Adipose tissue (tissue), 3 donors: ENCODE results near the gene DBF4. TPM values are rescaled to one million over a fixed set of nuclear protein-coding genes. Genes with fewer than 3 reads are reported as not detected.
"Not testable (repeated sequence)": the region's sequence is repeated elsewhere in the genome, so short reads cannot be mapped to it uniquely, and the experiment has no call there.

Experiments
- H3K27ac ChIP-seq: one replicate; pipeline ENCODE4 v1.5.1; 2013; ENCODE audit warnings: low read depth, low read length
- WGBS, 3 donors: extraction: QIAGEN DNeasy Blood & Tissue Kit; methylation state at CpG; one replicate each; pipeline ENCODE4 v1.1.7; 2013; 5-methylcytosine and 5-hydroxymethylcytosine counted together
- polyA plus RNA-seq, 3 donors: library from polyadenylated mRNA; stranded (reverse); fragments of 200-250 nt; gene quantifications; one replicate each; pipeline ENCODE4 v1.2.3, GENCODE V29; 2013
- donor health status: healthy with polysubstance abuse.
- donor health status: Bipolar disorder and iron deficiency.
- donor health status: healthy.

Gene DBF4
- 1 to 10 TPM; 2.9 to 4.3 (median 4.2) TPM for polyA plus RNA-seq

DNA sequence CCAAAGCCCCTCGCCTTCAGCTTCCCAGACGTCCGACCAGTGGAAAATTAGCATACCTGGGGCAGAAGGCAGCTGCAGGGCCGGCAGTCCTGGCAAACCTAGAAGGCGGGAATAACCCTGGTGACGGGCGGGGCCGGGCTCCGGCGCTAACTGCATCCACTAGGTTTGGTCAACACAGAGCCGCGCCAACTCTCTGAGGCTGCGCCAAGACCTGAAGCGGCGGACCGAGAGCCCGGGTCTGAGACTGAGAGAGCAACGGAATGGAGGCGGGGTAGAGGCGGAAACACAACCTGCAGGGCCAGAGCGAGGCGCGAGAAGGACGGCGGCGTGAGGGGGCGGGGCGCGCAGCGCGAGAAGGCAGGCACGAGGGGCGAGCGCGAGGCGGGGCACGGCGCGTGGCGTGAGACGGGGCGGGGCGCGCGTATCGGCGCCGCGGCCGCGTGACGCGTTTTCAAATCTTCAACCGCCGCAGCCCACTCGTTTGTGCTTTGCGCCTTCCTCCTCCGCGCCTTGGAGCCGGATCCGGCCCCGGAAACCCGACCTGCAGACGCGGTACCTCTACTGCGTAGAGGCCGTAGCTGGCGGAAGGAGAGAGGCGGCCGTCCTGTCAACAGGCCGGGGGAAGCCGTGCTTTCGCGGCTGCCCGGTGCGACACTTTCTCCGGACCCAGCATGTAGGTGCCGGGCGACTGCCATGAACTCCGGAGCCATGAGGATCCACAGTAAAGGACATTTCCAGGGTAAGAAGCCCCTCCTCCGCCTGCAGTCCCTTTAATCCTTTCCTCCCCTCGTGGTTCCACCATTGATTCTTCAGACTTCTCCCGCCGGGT lies at the start of gene DBF4, which contains the start of gene SLC25A40:
Gene DBF4 (plus strand): TSS at position 454 of the 829 bp plus-strand sequence. CDS start 240 bp downstream, at position 694.
Gene SLC25A40 (minus strand): TSS at position 321 of the 829 bp plus-strand sequence. CDS start 17,633 bp downstream, outside the sequence.
- 1 to 5% (median 2%) methylated on average over 53 to 84 of the region's 84 CpGs for WGBS, 3 donors
- H3K27ac ChIP-seq: no peak within 1 kb of the TSS

DNA sequence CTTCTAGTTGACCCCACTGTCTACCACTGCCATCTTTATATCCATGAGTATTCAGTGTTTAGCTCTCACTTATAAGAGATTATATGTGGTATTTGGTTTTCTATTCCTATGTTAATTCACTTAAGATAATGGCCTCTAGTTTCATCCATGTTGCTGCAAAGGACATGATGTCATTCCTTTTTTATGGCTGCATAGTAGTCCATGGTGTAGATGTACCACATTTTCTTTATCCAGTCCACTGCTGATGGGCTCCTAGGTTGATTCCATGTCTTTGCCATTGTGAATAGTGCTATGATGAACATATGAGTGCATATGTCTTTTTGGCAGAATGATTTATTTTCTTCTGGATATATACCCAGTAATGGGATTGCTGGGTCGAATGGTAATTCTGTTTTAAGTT lies 47.9 kb upstream of the DBF4 start:
- not testable (repeated sequence) for H3K27ac ChIP-seq
- 95 to 100% (median 100%) methylated on average over 1 of the region's 1 CpG for WGBS, 3 donors

DNA sequence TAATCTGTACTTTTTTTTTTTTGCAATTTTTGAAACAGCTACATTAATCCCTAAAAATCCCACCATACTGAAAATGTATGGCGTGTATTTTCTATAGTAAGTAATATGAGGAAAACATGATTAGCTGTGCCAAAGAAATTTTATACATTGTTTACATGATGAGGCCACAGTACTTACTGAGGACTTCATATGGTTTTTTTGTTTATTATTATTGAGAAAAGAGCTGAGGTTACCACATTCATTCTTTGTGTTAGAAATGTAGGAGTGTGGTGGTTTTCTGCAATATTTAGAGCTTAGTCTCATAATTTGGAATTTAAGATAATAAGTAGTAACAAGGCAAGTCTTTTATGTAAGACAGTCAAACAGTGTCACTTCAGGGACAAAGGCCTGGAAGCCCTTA lies 45.2 kb upstream of the DBF4 start:
- 97 to 100% (median 99%) methylated on average over 1 of the region's 1 CpG for WGBS, 3 donors
- H3K27ac ChIP-seq: no peak overlapping the region

GRCh38 chr7:87833130-87833529 lies 43.2 kb upstream of the DBF4 start:
- WGBS, 3 donors: 81 to 96% (median 91%) methylated on average over 1 of the region's 1 CpG
- no peak overlapping the region for H3K27ac ChIP-seq

DNA sequence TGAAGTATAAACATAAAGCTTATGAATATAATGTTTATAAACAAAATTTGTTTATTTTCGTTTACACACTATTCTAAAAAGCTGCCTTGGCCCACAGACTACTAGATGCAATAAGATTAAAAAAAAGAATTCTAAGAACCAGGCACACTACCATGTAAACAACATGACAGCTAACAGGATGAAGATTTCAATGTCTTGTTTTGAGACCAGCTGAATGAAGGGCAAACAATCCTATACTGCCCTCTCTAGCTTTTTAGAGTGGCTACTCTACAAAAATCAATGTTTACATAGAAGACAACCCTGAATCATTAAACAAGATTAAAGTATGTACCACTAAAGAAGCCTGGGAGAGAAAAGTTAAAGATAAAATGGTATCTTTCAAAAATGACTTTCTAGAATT lies 38.7 kb upstream of the DBF4 start:
- WGBS, 3 donors: 42 to 91% (median 49%) methylated on average over 1 of the region's 1 CpG
- H3K27ac ChIP-seq: no peak overlapping the region

GRCh38 chr7:87850836-87851593 lies 25.3 kb upstream of the DBF4 start:
- 72 to 93% (median 90%) methylated on average over 1 of the region's 1 CpG for WGBS, 3 donors

DNA sequence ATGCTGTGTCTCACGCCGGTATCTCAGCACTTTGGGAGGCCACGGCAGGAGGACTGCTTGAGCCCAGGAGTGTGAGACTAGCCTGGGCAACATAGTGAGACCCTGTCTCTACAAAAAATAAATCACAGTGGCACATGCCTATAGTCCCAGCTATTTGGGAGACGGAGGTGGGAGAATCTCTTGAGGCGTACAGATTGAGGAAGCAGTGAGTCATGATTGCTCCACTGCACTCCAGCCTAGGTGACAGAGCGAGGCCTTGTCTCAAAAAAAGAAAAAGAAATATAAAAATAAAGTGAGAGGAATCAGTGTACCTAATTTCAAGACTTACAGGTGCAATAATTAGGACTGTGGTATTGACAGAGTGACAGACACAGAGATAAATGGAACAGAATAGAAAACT lies 24.0 kb upstream of the DBF4 start:
- WGBS, 3 donors: 83 to 91% (median 85%) methylated on average over 6 of the region's 6 CpGs
- no peak overlapping the region for H3K27ac ChIP-seq

More at GRCh38 chr7:87850836-87851593, 25.3 kb upstream of the DBF4 start:
- no peak overlapping the region for H3K27ac ChIP-seq

DNA sequence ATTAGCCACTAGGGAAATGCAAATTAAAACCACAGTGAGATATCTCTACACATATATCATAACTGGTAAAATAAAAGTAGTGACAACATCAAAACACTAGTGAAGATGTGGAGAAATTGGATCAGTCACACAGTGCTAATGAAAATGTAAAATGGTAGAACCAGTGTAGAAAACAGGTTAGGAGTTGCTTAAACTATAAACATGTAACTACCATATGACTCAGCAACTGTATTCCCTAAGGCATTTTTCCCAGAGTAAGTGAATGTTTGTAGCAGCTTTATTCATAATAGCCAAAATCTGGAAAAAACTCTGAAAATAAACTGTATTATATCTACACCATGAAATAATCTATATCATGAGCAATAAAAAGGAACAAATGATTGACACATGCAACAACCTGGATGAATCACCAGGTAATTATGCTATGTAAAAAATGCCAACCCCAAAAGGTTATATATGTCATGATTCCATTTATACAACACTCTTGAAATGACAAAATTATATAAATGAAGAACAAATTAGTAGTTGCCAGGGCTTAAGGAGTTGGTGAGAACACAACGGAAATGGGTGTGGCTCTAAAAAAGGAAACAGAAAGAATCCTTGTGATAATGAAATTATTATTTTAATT lies 22.9 kb upstream of the DBF4 start:
- H3K27ac ChIP-seq: no peak overlapping the region
- WGBS, 3 donors: 67 to 85% (median 70%) methylated on average over 1 of the region's 1 CpG

- 93 to 95% (median 95%) methylated on average over 3 of the region's 3 CpGs for WGBS, 3 donors
- no peak overlapping the region for H3K27ac ChIP-seq
Observed at GRCh38 chr7:87858417-87859100, 17.7 kb upstream of the DBF4 start.

DNA sequence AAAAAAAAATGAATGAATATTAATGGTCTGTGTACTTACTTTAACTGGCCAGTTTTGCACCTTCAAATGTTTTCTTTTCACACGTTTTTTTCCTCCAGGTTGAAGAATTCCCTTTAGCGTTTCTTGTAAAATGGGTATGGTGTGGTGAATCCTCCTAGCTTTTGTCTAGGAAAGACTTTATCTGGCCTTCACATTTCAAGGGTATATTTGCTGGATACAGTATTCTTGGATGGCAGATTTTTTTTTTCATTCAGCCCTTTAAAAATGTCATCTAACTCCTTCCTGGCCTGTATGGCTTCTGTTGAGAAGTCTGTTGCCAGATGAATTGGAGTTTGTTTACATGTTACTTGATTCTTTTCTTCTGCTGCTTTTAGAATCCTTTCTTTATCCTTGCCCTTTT lies 10.2 kb upstream of the DBF4 start:
- WGBS, 3 donors: 89 to 98% (median 98%) methylated on average over 2 of the region's 2 CpGs
- no peak overlapping the region for H3K27ac ChIP-seq

GRCh38 chr7:87866533-87866932 lies 9.8 kb upstream of the DBF4 start:
- not testable (repeated sequence) for H3K27ac ChIP-seq
- WGBS, 3 donors: 97 to 98% (median 97%) methylated on average over 6 of the region's 6 CpGs

DNA sequence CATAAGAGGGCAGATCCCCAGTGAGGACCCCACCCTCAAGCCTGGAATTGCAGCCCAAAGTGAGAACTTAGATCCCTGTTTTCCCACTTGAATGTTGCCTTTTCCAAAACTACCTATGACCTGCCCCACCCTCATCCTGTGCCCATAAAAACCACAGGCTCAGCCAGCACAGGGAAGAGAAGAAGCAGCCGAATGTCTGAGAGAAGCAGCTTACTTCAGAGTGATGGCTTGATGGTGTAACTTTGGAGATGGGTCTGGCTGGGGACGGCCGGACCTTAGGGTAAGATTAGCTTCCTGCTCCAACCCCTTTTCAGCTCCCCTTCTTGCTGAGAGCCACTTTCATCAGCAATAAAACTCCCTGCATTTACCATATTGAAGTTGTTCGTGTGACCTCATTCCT lies 5.8 kb upstream of the DBF4 start:
- WGBS, 3 donors: 94 to 97% (median 96%) methylated on average over 4 of the region's 4 CpGs
- no peak overlapping the region for H3K27ac ChIP-seq

GRCh38 chr7:87872346-87872745 lies 3.9 kb upstream of the DBF4 start:
- no peak overlapping the region for H3K27ac ChIP-seq
- WGBS, 3 donors: 88 to 93% (median 90%) methylated on average over 5 of the region's 5 CpGs

DNA sequence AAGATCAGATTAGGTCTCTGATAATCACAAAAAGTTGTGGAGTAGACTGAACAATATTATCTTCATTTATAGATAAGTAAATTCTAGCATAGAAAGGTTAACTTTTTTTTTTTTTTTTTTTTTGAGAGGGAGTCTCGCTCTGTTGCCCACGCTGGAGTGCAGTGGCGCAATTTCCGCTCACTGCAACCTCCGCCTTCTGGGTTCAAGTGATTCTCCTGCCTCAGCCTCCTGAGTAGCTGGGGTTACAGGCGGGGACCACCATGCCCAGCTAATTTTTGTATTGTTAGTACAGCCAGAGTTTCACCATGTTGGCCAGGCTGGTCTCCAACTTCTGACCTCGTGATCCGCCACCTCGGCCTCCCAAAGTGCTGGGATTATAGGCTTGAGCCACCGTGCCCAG lies 3.0 kb upstream of the DBF4 start:
- WGBS, 3 donors: 69 to 94% (median 75%) methylated on average over 10 of the region's 10 CpGs
- H3K27ac ChIP-seq: not testable (repeated sequence)

DNA sequence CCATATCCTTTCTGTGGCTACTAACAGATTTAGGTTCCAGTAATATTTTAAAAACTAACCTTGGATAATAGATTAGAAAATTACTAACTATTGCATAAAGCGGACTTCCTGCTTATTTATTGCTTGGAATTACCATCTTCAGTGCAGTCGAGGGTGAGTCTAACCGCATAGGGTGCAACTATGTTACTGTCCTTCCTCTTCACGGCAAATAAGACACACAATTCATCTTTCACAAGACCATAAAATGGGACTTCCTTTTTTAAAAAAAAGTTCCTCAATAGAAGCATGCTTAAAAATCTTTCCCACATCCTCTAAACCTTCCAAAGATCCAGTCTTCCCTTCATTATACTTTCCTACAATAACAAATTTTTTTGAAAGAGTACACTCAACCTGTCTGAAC lies 2.2 kb upstream of the DBF4 start:
- WGBS, 3 donors: 52 to 63% (median 60%) methylated on average over 4 of the region's 4 CpGs
- H3K27ac ChIP-seq: no peak overlapping the region

DNA sequence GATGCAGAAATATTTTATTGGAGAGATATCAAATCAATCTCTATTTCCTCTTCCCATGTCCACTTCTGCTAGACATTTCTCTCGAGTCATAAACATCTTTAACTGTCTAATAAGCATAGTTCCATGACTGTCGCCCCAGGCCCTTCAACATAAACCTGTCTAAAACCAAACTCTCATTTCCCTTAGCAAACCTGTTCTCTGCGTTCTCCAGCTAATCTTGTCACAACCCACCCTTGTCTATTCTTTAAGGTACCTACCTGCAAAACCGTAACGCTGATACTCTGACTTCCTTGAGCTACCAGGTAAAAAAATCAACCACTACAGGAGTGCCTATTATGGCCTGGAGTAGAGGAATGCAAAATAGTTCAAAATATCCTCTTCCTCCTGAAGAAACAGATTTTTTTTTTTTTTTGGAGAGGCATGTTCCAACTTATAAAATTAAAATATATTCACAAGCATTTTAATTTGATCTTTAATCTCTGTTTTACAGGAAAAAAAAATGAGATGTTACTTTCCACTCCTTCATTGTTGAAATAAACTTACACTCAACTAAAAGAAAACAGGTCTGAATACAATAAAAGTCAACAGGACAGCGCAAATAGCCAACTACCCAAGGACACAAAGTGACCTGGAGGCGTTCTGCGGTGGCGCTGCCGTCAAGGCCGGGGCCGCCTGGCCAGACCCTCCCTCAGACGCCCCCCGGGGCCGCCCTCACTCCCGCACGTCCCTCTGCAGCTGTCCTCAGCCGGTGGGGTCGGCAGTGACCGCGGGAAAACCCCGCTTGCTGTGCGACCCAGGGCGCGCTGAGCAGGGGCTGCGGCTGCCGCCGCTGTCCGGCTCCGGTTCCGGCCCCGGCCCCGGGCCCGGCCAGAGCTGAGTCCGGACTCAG lies 898 bp upstream of the DBF4 start:
- 2 to 3% (median 2%) methylated on average over 24 to 35 of the region's 35 CpGs for WGBS, 3 donors
- no peak overlapping the region for H3K27ac ChIP-seq

- 0 to 1% (median 0%) methylated on average over 27 of the region's 27 CpGs for WGBS, 3 donors
- H3K27ac ChIP-seq: no peak overlapping the region
Observed at GRCh38 chr7:87876869-87877234, 559 bp downstream of the DBF4 start.
